ENCODE results near the gene NCDN. TPM values are rescaled to one million over a fixed set of nuclear protein-coding genes. Genes with fewer than 3 reads are reported as not detected.
"Not testable (repeated sequence)": the region's sequence is repeated elsewhere in the genome, so short reads cannot be mapped to it uniquely, and the experiment has no call there.

The NCDN gene
- total RNA-seq, 4 donors from 2014 or later: 10.1 to 13.7 (median 12.1) TPM

- intact Hi-C loops (cut with DNase I): no loop called here
- H3K27me3 ChIP-seq: peaks cover 0 to 93% (median 3%) of the 10 kb centered on the region in 4 donors
- DNase-seq: no peak
These were observed 16.6 kb downstream of the NCDN start for GRCh38 chr1:35574125-35574654.

GRCh38 chr1:35574655-35575415 is 17.2 kb downstream of the NCDN start:
- no peak overlapping the region for H3K4me3 ChIP-seq
- intact Hi-C loops (cut with DNase I): loop anchor here (5.0 kb wide), 1 partner anchor 142 kb away; the partner anchor contains the start of gene C1orf216
- no peak for DNase-seq
- no peak for TF ChIP-seq POLR2A (IDR thresholded peaks at IDR 0.05)
- no peak for TF ChIP-seq CTCF (IDR thresholded peaks at IDR 0.05)
- H3K27ac ChIP-seq: no peak overlapping the region
- no peaks in the 10 kb centered on the region for H3K36me3 ChIP-seq
- H3K4me1 ChIP-seq: peaks cover 16 to 66% (median 19%) of the 10 kb centered on the region in 3 donors
- no peaks in the 10 kb centered on the region for H3K9me3 ChIP-seq
- 50 to 64% methylated on average over 4 to 8 of the region's 30 CpGs for WGBS, 2 donors
- H3K27me3 ChIP-seq: peaks cover 0 to 87% (median 3%) of the 10 kb centered on the region in 4 donors

More at GRCh38 chr1:35574125-35574654, 16.6 kb downstream of the NCDN start:
- Histone ChIP-seq H3K27ac (no peak overlapping the region), H3K4me1 (peaks cover 16 to 67% (median 19%) of the 10 kb centered on the region in 3 donors), H3K36me3 (no peaks in the 10 kb centered on the region), H3K4me3 (peak overlapping the region in 3 of 4 donors; percentile 26 to 70 (median 52)), H3K9me3 (no peaks in the 10 kb centered on the region)
- TF ChIP-seq CTCF (IDR thresholded peaks at IDR 0.05): no peak
- TF ChIP-seq POLR2A (IDR thresholded peaks at IDR 0.05): no peak
- 65% methylated on average over 4 of the region's 48 CpGs; no CpG with 5 or more reads in 1 of the 2 donors for WGBS, 2 donors

- TF ChIP-seq CTCF (IDR thresholded peaks at IDR 0.05) (no peak), POLR2A (IDR thresholded peaks at IDR 0.05) (no peak)
- no peak overlapping the region for H3K4me3 ChIP-seq
- DNase-seq: no peak
- H3K36me3 ChIP-seq: no peaks in the 10 kb centered on the region
- peaks cover 0 to 81% (median 3%) of the 10 kb centered on the region in 4 donors for H3K27me3 ChIP-seq
- intact Hi-C loops (cut with DNase I): loop anchor here (5.0 kb wide), 1 partner anchor 142 kb away; the partner anchor contains the start of gene C1orf216
- no peaks in the 10 kb centered on the region for H3K9me3 ChIP-seq
- peaks cover 16 to 66% (median 19%) of the 10 kb centered on the region in 3 donors for H3K4me1 ChIP-seq
- WGBS, 2 donors: 60 to 79% methylated on average over 1 to 4 of the region's 5 CpGs
- no peak overlapping the region for H3K27ac ChIP-seq
These were observed 17.9 kb downstream of the NCDN start for GRCh38 chr1:35575416-35575958.

- Histone ChIP-seq H3K9me3 (no peaks in the 10 kb centered on the region), H3K27me3 (peaks cover 0 to 74% (median 2%) of the 10 kb centered on the region in 4 donors), H3K4me3 (peak overlapping the region in 2 of 4 donors; percentile 50 to 69), H3K27ac (no peak overlapping the region), H3K4me1 (peaks cover 16 to 66% (median 19%) of the 10 kb centered on the region in 3 donors), H3K36me3 (no peaks in the 10 kb centered on the region)
- DNase-seq: no peak
- no peak for TF ChIP-seq CTCF (IDR thresholded peaks at IDR 0.05)
- no peak for TF ChIP-seq POLR2A (IDR thresholded peaks at IDR 0.05)
- intact Hi-C loops (cut with DNase I): loop anchor here (5.0 kb wide), 1 partner anchor 141 kb away; the partner anchor contains the start of gene C1orf216
- WGBS, 2 donors: 60 to 73% methylated on average over 3 to 6 of the region's 10 CpGs
These were observed 18.6 kb downstream of the NCDN start for GRCh38 chr1:35576061-35576765.

- Histone ChIP-seq H3K4me3 (peak overlapping the region; percentile 33 to 69 (median 47)), H3K4me1 (peaks cover 16 to 66% (median 19%) of the 10 kb centered on the region in 3 donors), H3K27me3 (peaks cover 0 to 69% (median 0%) of the 10 kb centered on the region in 4 donors)
- WGBS, 2 donors: 52% methylated on average over 3 of the region's 37 CpGs; no CpG with 5 or more reads in 1 of the 2 donors
- intact Hi-C loops (cut with DNase I): loop anchor here (5.0 kb wide), 1 partner anchor 141 kb away; the partner anchor contains the start of gene C1orf216
- H3K36me3 ChIP-seq, H3K9me3 ChIP-seq, H3K27ac ChIP-seq, DNase-seq: not testable (repeated sequence)
These were observed 19.1 kb downstream of the NCDN start for GRCh38 chr1:35576766-35577070.
